IPS-20b (cell line): ENCODE results near the gene IL10.

Experiments
- H3K27ac ChIP-seq: one replicate; pipeline ENCODE4 v1.5.1; 2013; ENCODE audit warnings: low read length
- H3K27me3 ChIP-seq: 2 replicates; pipeline ENCODE4 v1.6.1; 2013; ENCODE audit warnings: mild to moderate bottlenecking, low read length, inconsistent platforms; ENCODE audit not compliant: insufficient read depth
- H3K36me3 ChIP-seq: 2 replicates; pipeline ENCODE4 v1.6.1; 2013; ENCODE audit warnings: low read depth, mild to moderate bottlenecking, inconsistent platforms, low read length, moderate library complexity; ENCODE audit not compliant: insufficient read depth
- H3K4me1 ChIP-seq: 2 replicates; pipeline ENCODE4 v1.6.1; 2013; ENCODE audit warnings: mild to moderate bottlenecking, control low read depth, inconsistent platforms, low read length, moderate library complexity; ENCODE audit not compliant: insufficient read depth
- H3K4me3 ChIP-seq: 2 replicates; pipeline ENCODE4 v1.5.1; 2013; ENCODE audit warnings: mild to moderate bottlenecking, low read length, inconsistent platforms
- H3K9ac ChIP-seq: 2 replicates; pipeline ENCODE4 v1.6.1; 2013; ENCODE audit warnings: low read depth, mild to moderate bottlenecking, inconsistent platforms, low read length, moderate library complexity
- H3K9me3 ChIP-seq: 2 replicates; pipeline ENCODE4 v1.6.1; 2013; ENCODE audit warnings: mild to moderate bottlenecking, low read depth, low read length, inconsistent platforms; ENCODE audit not compliant: insufficient read depth

The IL10 gene

DNA sequence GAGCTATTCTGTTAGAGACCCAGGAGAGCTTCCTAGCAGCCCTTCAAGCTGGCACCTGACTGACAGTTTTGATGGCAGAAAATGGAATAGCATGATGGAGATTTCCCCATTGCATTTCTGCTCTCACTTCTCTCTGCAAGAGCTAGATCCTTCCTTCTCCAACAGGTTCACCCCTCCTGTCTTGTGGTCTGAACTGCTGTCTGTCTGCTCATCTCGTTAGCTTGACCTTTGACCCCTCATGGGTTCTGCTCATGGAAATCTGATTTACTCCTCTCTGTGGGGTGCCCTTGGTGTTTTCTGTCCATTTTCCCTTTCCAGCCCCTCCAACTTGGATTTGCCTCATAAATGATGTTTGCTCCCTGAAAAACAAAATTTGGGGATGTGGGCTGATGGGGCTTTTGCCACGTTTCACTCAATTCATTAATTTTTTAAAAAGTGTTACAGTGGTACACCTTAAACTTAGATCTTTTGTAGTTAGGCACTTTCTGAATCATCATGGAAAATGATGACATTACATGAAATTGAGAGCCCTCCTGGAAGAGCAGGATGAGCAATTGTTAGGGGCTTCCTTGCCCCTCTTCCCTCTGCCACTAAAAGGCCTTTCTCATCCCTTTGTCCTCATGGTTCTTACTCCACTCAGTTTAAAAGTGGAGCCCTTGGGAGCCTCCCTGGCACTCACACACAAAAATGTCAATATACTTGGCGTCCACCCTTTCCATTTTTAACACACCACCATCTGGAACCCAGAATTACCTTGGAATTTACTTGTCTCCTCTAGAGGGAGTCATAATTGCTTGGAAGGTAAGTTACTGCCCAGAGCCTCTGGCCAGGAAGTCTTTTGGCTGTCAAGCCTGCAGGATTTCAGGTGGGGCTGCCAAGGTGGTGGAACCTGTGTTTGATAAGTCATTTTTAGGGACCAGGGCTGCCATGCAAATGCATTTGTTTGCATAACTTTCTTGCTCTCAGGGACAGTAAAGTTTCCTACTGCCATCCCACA is 33.6 kb downstream of the IL10 start:
- Histone ChIP-seq H3K27ac (no peak overlapping the region), H3K36me3 (no peaks in the 10 kb centered on the region), H3K4me1 (no peaks in the 10 kb centered on the region), H3K27me3 (no peaks in the 10 kb centered on the region), H3K9ac (no peak overlapping the region), H3K4me3 (no peak overlapping the region), H3K9me3 (no peaks in the 10 kb centered on the region)

DNA sequence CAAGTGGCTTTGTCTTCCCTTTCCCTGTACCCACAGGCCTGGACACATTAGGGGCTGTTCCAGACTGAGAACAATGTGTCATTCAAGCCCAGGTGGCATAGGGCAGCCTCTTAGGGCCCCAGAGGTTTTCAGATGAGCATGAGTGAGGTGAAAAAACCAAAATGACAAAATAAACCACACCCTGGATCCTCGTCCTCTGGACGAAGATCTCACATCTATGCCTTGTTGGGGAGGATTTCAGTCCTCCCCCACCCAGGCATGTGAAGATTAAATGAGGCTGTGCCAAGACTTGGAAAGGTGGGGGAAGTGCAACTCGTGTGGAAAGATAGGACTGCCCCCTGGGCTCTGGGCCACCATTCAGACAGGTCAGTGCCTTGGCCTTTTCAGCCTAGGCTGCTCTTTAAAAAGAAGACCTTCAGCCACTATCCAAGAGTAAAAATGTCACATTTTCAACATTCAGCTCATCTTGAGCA is 34.5 kb downstream of the IL10 start:
- Histone ChIP-seq H3K27me3 (no peaks in the 10 kb centered on the region), H3K9me3 (no peaks in the 10 kb centered on the region), H3K36me3 (peaks cover 4% of the 10 kb centered on the region; the same call in 1 of the 2 replicates), H3K4me3 (no peak overlapping the region), H3K27ac (no peak overlapping the region), H3K4me1 (no peaks in the 10 kb centered on the region), H3K9ac (no peak overlapping the region)

DNA sequence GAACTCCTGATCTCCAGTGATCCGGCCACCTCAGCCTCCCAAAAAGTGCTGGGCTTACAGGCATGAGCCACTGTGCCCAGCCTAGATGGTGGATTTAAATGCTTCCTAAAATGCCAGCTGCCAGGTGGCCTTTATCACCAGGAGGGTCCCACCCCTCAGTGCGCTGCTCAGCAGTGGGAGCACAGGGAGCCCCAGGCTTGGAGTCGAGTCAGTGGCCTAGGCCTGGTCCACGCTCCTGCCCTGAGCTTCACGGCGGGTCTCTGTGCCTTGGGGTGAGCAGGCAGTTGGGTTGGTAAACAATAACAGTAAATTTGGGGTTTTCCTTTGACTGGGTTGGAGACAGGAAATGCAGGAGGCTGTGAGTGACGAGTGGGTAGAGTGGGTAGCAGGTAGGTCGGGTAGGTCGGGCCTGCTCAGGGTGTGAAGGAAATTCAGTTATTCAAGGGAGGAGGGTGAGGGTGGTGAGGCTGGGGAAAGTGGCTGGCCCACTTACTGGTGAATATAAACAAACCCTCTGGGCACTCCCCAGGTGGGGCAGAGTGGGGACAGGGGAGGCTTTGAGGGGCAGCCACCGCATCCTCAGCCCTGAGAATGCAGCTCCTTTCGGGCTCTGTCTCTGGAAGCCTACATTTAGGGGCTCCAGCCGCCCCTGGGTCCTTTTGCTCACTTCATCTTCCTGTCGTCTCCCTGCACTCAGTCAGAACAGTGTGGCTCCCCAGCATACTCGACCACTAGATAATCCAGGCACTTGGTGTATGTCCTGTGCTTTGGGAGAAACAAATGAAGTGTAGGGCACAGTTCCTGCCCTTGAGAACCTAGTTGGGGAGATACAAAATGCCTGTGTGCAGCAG is 35.2 kb downstream of the IL10 start:
- Histone ChIP-seq H3K4me3 (no peak overlapping the region), H3K36me3 (peaks cover 9% of the 10 kb centered on the region; the same call in 1 of the 2 replicates), H3K27ac (no peak overlapping the region), H3K27me3 (no peaks in the 10 kb centered on the region), H3K9ac (no peak overlapping the region), H3K9me3 (no peaks in the 10 kb centered on the region), H3K4me1 (no peaks in the 10 kb centered on the region)

DNA sequence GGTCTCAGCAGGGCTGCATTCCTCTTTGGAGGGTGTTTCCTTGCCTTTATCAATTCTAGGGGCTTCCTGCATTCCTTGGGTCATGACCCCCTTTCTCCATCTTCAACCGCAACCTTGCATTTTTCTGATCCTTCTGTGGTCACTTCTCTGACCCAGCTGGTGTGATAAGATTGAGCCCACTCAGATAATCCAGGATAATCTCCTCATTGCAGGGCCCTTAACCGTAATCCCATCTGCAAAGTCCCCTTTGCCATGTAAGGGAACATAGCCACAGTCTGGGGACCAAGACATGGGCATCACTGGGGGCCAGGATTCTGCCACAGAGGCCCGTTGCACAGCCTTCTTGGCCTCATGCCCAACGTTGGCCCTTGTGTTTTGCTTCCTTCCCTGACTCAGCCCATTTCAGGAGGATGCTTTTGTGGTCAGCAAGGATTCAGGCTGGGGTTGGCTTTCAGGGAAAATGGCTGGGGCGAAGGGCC is 36.7 kb downstream of the IL10 start:
- no peak overlapping the region for H3K27ac ChIP-seq
- H3K27me3 ChIP-seq = no peaks in the 10 kb centered on the region
- no peak overlapping the region for H3K9ac ChIP-seq
- no peaks in the 10 kb centered on the region for H3K4me1 ChIP-seq
- no peak overlapping the region for H3K4me3 ChIP-seq
- H3K36me3 ChIP-seq = peaks cover 23% of the 10 kb centered on the region
- H3K9me3 ChIP-seq = no peaks in the 10 kb centered on the region

DNA sequence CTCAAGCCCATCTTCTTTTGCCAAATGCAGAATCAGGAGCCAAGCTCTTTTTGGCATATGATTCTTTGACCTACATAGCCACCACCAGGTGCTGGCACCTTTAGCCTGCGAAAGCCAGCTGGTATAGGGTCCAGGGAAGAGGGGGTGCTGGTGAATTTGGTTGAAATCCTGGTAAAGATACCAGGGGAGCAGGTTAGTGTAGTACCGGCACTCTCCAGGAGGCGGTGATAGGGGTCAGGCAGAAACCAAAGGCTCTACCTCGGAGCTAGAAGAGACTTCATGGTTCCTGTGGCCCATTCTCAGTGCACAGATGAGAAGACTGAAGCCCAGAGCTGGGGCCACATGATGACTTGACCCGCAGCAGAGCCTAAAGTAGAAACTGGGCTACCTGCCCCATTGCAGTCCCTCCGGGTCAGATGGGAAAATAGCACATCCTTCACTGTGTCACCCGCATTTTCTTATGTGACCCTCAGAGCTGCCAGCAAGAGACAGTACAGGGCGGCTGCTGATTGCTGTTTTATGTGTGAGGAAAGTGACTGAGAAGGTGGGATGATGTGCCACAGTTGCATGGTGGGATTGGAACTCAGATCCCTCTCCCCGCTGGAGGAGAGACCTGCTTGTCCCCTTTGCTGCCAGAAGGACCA is 37.7 kb downstream of the IL10 start:
- Histone ChIP-seq H3K27ac (no peak overlapping the region), H3K36me3 (peaks cover 33% of the 10 kb centered on the region), H3K9ac (no peak overlapping the region), H3K27me3 (no peaks in the 10 kb centered on the region), H3K9me3 (no peaks in the 10 kb centered on the region), H3K4me1 (no peaks in the 10 kb centered on the region), H3K4me3 (no peak overlapping the region)

DNA sequence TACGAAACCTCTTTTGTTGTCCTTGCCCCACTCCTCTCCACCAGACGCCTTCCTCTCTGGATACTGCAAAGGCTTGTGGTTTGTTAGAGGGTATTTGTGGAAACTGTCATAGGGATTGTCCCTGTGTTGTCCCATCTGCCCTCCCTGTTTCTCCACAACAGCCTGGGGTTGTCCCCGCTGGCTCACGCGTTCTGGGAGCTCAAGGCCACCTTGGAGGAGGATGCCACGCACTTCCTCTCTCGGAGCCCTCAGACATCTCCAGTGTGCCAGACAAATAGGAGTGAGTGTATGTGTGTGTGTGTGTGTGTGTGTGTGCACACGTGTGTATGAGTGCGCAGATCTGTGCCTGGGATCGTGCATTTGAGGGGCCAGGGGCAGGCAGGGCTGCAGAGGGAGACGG is 39.3 kb downstream of the IL10 start:
- Histone ChIP-seq H3K9me3 (no peaks in the 10 kb centered on the region), H3K27ac (no peak overlapping the region), H3K36me3 (peaks cover 37% of the 10 kb centered on the region), H3K27me3 (no peaks in the 10 kb centered on the region), H3K4me3 (no peak overlapping the region), H3K4me1 (no peaks in the 10 kb centered on the region), H3K9ac (no peak overlapping the region)

DNA sequence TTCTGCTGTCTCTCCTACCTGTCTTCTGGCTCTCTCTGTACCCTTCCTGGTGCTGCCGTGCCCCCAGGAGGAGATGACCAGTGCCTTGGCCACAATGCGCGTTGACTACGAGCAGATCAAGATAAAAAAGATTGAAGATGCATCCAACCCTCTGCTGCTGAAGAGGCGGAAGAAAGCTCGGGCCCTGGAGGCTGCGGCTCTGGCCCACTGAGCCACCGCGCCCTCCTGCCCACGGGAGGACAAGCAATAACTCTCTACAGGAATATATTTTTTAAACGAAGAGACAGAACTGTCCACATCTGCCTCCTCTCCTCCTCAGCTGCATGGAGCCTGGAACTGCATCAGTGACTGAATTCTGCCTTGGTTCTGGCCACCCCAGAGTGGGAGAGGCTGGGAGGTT is 39.8 kb downstream of the IL10 start:
- H3K9ac ChIP-seq = no peak overlapping the region
- no peak overlapping the region for H3K4me3 ChIP-seq
- peaks cover 37% of the 10 kb centered on the region for H3K36me3 ChIP-seq
- no peaks in the 10 kb centered on the region for H3K9me3 ChIP-seq
- H3K27me3 ChIP-seq = no peaks in the 10 kb centered on the region
- H3K27ac ChIP-seq = no peak overlapping the region
- no peaks in the 10 kb centered on the region for H3K4me1 ChIP-seq

DNA sequence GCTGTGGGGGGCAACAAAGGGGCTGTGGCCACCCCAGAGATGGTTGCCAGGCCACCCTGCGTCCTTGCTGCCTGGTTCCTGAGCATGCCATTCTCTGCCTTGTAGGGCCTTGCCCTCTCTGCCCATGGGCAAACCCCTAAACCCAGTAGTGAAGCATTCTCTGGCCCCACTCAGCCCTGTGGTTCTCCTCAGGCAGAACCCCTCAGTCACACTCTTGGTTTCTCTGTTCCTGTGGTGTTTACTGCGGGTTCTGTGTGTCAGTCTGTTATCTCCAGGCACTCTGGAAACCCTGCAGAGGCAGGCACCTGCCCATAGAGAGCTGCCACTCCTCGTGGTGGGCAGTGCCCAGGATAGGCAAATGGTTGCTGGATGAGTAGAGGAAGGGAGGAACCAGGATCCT is 42.8 kb downstream of the IL10 start:
- peaks cover 37% of the 10 kb centered on the region for H3K36me3 ChIP-seq
- H3K4me3 ChIP-seq = no peak overlapping the region
- H3K4me1 ChIP-seq = no peaks in the 10 kb centered on the region
- no peak overlapping the region for H3K9ac ChIP-seq
- H3K9me3 ChIP-seq = no peaks in the 10 kb centered on the region
- no peak overlapping the region for H3K27ac ChIP-seq
- no peaks in the 10 kb centered on the region for H3K27me3 ChIP-seq

DNA sequence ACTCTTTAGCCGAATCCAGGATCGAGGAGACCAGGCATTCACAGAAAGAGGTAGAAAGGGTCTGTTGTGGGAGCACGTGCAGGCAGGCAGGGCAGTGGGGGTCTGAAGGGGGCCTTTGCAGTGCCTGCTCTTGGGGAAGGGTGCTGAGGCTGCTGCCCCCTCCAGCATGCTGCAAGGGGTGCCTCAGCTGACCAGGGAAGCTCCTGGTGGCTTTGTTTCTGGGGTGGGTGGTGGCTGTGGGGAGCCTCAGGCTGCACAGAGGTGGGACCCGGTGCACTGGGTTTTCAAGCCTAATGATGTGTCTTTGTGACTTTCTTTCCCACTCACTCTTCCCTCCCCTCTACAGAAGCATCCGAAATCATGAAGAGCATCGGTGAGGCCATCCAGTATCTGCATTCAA is 43.2 kb downstream of the IL10 start:
- H3K27ac ChIP-seq = no peak overlapping the region
- H3K9ac ChIP-seq = no peak overlapping the region
- H3K4me3 ChIP-seq = no peak overlapping the region
- H3K36me3 ChIP-seq = peaks cover 37% of the 10 kb centered on the region
- H3K27me3 ChIP-seq = no peaks in the 10 kb centered on the region
- no peaks in the 10 kb centered on the region for H3K9me3 ChIP-seq
- H3K4me1 ChIP-seq = peaks cover 3% of the 10 kb centered on the region; the same call in 1 of the 2 replicates

DNA sequence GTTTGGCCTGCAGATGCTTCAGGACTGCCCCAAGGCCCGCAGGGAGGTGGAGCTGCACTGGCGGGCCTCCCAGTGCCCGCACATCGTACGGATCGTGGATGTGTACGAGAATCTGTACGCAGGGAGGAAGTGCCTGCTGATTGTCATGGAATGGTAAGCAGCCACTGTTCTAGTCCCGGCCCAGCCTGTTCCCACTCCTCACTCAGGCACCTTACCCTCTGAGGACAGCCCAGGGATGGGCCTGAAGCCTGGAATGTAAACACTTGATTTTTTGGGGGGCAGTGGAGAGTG is 43.7 kb downstream of the IL10 start:
- H3K36me3 ChIP-seq = peaks cover 37% of the 10 kb centered on the region
- H3K27me3 ChIP-seq = no peaks in the 10 kb centered on the region
- no peak overlapping the region for H3K4me3 ChIP-seq
- H3K9me3 ChIP-seq = no peaks in the 10 kb centered on the region
- H3K9ac ChIP-seq = no peak overlapping the region
- H3K4me1 ChIP-seq = peaks cover 7% of the 10 kb centered on the region; the same call in 1 of the 2 replicates
- H3K27ac ChIP-seq = no peak overlapping the region

DNA sequence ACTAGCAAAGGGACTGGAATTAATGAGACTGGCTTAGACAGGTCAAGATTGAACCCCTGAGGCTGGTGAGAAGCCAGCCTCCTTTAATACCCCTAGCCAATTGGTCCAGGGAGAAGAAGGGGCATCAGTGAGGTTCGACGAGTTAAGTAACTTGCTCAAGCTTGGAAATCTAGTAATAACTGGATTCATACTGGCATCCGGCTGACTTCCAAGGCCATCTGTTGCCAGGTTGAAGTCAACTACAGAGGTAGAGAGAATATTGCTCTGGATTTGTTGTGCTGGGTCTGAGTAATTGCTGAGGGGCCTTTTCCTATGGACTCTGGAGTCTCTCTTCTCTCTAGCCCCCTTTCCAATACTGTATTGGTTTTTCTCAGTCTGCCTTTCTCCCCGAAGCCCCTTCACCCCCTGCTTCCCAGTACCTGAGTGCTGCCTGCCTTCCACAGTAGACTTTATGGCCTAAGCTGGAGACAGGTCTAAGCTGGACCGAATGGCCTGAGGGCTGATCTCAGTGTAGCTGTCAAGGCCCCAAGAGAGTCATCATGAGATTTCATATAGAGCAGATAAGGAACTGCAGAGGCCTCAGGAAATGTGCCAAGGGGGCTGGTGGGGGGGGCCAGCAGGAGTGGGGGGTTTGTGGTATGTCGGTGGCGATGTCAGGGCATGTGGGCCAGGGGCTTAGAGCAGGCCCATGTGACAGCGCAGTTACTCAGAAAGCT is 44.2 kb downstream of the IL10 start:
- Histone ChIP-seq H3K27me3 (no peaks in the 10 kb centered on the region), H3K9ac (no peak overlapping the region), H3K4me1 (peaks cover 12% of the 10 kb centered on the region), H3K4me3 (no peak overlapping the region), H3K9me3 (no peaks in the 10 kb centered on the region), H3K36me3 (peaks cover 37% of the 10 kb centered on the region), H3K27ac (no peak overlapping the region)
